Neuronal stem cell (in vitro differentiated cells): ENCODE results near the gene LRRC75B.

ENCODE experiments used
- DNase-seq: peaks from one replicate; pipeline ENCODE4 v3.0.0-alpha.2; 2013; ENCODE audit warnings: low spot score
- H2AFZ ChIP-seq: one replicate; pipeline ENCODE4 v1.6.1; 2013; ENCODE audit warnings: mild to moderate bottlenecking, low read length, inconsistent platforms
- H2AK5ac ChIP-seq: 2 replicates; pipeline ENCODE4 v1.6.1; 2013; ENCODE audit warnings: low read depth, mild to moderate bottlenecking, inconsistent platforms, low read length, moderate library complexity, mixed read lengths
- H2BK120ac ChIP-seq: 2 replicates; pipeline ENCODE4 v1.6.1; 2013; ENCODE audit warnings: low read depth, mild to moderate bottlenecking, inconsistent platforms, low read length, moderate library complexity, mixed read lengths
- H2BK12ac ChIP-seq: one replicate; pipeline ENCODE4 v1.6.1; 2013; ENCODE audit warnings: low read length, inconsistent platforms
- H2BK15ac ChIP-seq: 2 replicates; pipeline ENCODE4 v1.6.1; 2013; ENCODE audit warnings: mild to moderate bottlenecking, low read length, inconsistent platforms, mixed read lengths
- H2BK5ac ChIP-seq: one replicate; pipeline ENCODE4 v1.6.1; 2013; ENCODE audit warnings: inconsistent platforms, mild to moderate bottlenecking, low read length, moderate library complexity
- H3K14ac ChIP-seq: one replicate; pipeline ENCODE4 v1.6.1; 2013; ENCODE audit warnings: low read length, inconsistent platforms
- H3K18ac ChIP-seq: 2 replicates; pipeline ENCODE4 v1.6.1; 2013; ENCODE audit warnings: low read length, inconsistent platforms
- H3K23ac ChIP-seq: 2 replicates; pipeline ENCODE4 v1.6.1; 2013; ENCODE audit warnings: low read depth, mild to moderate bottlenecking, mixed read lengths, low read length, inconsistent platforms; ENCODE audit not compliant: poor library complexity
- H3K27ac ChIP-seq: replicated peaks from 3 replicates; pipeline ENCODE4 v1.5.1; 2013; ENCODE audit warnings: low read length, inconsistent platforms
- H3K27me3 ChIP-seq, 3 experiments: 2 replicates each; pipeline ENCODE4 v1.6.1; 2013; ENCODE audit warnings: low read length in 3 of 3, mild to moderate bottlenecking in 2 of 3, inconsistent platforms in 1 of 3, low read depth in 1 of 3, mixed read lengths in 1 of 3, moderate library complexity in 1 of 3; ENCODE audit not compliant: control insufficient read depth in 3 of 3, insufficient read depth in 3 of 3
- H3K36me3 ChIP-seq, 2 donors: replicated peaks in 1 of 2; 2 replicates each; pipeline ENCODE4 v1.6.1; 2013; ENCODE audit warnings: low read length in 2 of 2; ENCODE audit not compliant: control insufficient read depth in 2 of 2, insufficient read depth in 2 of 2
- H3K4ac ChIP-seq: 2 replicates; pipeline ENCODE4 v1.6.1; 2013; ENCODE audit warnings: inconsistent platforms, mild to moderate bottlenecking, low read length, moderate library complexity
- H3K4me1 ChIP-seq, 2 donors: 1 replicate in 1 of 2; 2 replicates in 1 of 2; pipeline ENCODE4 v1.6.1; 2013; ENCODE audit warnings: low read length in 2 of 2, low read depth in 1 of 2; ENCODE audit not compliant: control insufficient read depth in 2 of 2, insufficient read depth in 1 of 2
- H3K4me2 ChIP-seq: one replicate; pipeline ENCODE4 v1.6.1; 2013; ENCODE audit warnings: mild to moderate bottlenecking, low read length, inconsistent platforms; ENCODE audit not compliant: insufficient read depth, poor library complexity, severe bottlenecking
- H3K4me3 ChIP-seq, 2 donors: 2 replicates each; pipeline ENCODE4 v1.5.1; 2013; ENCODE audit warnings: low read length in 2 of 2, mild to moderate bottlenecking in 2 of 2, inconsistent platforms in 1 of 2, moderate library complexity in 1 of 2
- H3K79me1 ChIP-seq: one replicate; pipeline ENCODE4 v1.6.1; 2013; ENCODE audit warnings: low read depth, mild to moderate bottlenecking, inconsistent platforms, low read length, moderate library complexity
- H3K9ac ChIP-seq: one replicate; pipeline ENCODE4 v1.6.1; 2013; ENCODE audit warnings: mild to moderate bottlenecking, low read depth, low read length, inconsistent platforms; ENCODE audit not compliant: poor library complexity
- H3K9me3 ChIP-seq, 2 donors: replicated peaks in 1 of 2; 2 replicates each; pipeline versions ENCODE3 to v1.6.1; 2013; ENCODE audit warnings: low read length in 2 of 2, mild to moderate bottlenecking in 2 of 2, inconsistent platforms in 1 of 2, low read depth in 1 of 2, mixed read lengths in 1 of 2, moderate library complexity in 1 of 2; ENCODE audit not compliant: control insufficient read depth in 2 of 2, insufficient read depth in 1 of 2
- H4K8ac ChIP-seq: one replicate; pipeline ENCODE4 v1.6.1; 2013; ENCODE audit warnings: low read depth, mild to moderate bottlenecking, inconsistent platforms, low read length, moderate library complexity
- H4K91ac ChIP-seq: one replicate; pipeline ENCODE4 v1.6.1; 2013; ENCODE audit warnings: low read length, low read depth, mild to moderate bottlenecking, inconsistent platforms; ENCODE audit not compliant: poor library complexity
- whole genome bisulfite sequencing, 2 donors: extraction: QIAGEN DNeasy Blood & Tissue Kit; methylation state at CpG; one replicate each; pipeline ENCODE4 v1.1.7; 2013; ENCODE audit warnings: missing lambda C conversion rate in 2 of 2, mixed read lengths in 1 of 2; ENCODE audit not compliant: insufficient read length in 2 of 2, insufficient replicate concordance in 1 of 2; ENCODE audit errors: extremely low coverage in 2 of 2; 5-methylcytosine and 5-hydroxymethylcytosine counted together

Gene LRRC75B

GRCh38 chr22:24576778-24577177 lies 16.1 kb downstream of the LRRC75B start:
- Histone ChIP-seq H3K14ac (no peak overlapping the region), H3K4me3 (no peak overlapping the region), H3K79me1 (no peaks in the 10 kb centered on the region), H2BK15ac (no peak overlapping the region), H3K4ac (no peak overlapping the region), H3K9me3 (no peaks in the 10 kb centered on the region), H3K27ac (no peak overlapping the region), H3K27me3 (no peaks in the 10 kb centered on the region), H3K23ac (no peak overlapping the region), H2AFZ (no peak overlapping the region), H3K4me2 (no peak overlapping the region), H2BK120ac (no peak overlapping the region), H3K4me1 (no peaks in the 10 kb centered on the region), H3K9ac (no peak overlapping the region), H4K91ac (no peak overlapping the region), H3K36me3 (peaks cover 14 to 58% of the 10 kb centered on the region in 2 donors), H3K18ac (no peak overlapping the region), H2AK5ac (no peak overlapping the region), H2BK5ac (no peak overlapping the region), H4K8ac (no peak overlapping the region), H2BK12ac (no peak overlapping the region)
- no CpG with 5 or more reads among the region's 1 CpG for WGBS, 2 donors
- DNase-seq = no peak

- no peak overlapping the region for H3K9ac ChIP-seq
- no peak overlapping the region for H3K4ac ChIP-seq
- H2BK12ac ChIP-seq = no peak overlapping the region
- H3K18ac ChIP-seq = no peak overlapping the region
- no peak overlapping the region for H3K23ac ChIP-seq
- no peak overlapping the region for H3K14ac ChIP-seq
- H2BK120ac ChIP-seq = no peak overlapping the region
- no peak overlapping the region for H2BK15ac ChIP-seq
- peaks cover 11% of the 10 kb centered on the region for H3K79me1 ChIP-seq
- no peaks in the 10 kb centered on the region for H3K27me3 ChIP-seq
- H4K91ac ChIP-seq = no peak overlapping the region
- no peak overlapping the region for H3K4me2 ChIP-seq
- H2AK5ac ChIP-seq = no peak overlapping the region
- DNase-seq = no peak
- H2BK5ac ChIP-seq = no peak overlapping the region
- no peak overlapping the region for H3K27ac ChIP-seq
- H3K4me1 ChIP-seq = no peaks in the 10 kb centered on the region
- H4K8ac ChIP-seq = no peak overlapping the region
- no peak overlapping the region for H3K4me3 ChIP-seq
- no CpG with 5 or more reads among the region's 7 CpGs for WGBS, 2 donors
- no peak overlapping the region for H2AFZ ChIP-seq
- no peaks in the 10 kb centered on the region for H3K9me3 ChIP-seq
- peaks cover 32 to 87% of the 10 kb centered on the region in 2 donors for H3K36me3 ChIP-seq
Observed at GRCh38 chr22:24571266-24571665, 21.6 kb downstream of the LRRC75B start.

- Histone ChIP-seq H3K36me3 (peaks cover 32 to 93% of the 10 kb centered on the region in 2 donors), H2BK15ac (no peak overlapping the region), H3K4me1 (no peaks in the 10 kb centered on the region), H3K4ac (no peak overlapping the region), H3K9me3 (peaks cover 0 to 3% of the 10 kb centered on the region in 2 donors), H3K9ac (no peak overlapping the region), H3K23ac (no peak overlapping the region), H4K8ac (no peak overlapping the region), H3K27me3 (no peaks in the 10 kb centered on the region), H3K4me2 (no peak overlapping the region), H2BK12ac (no peak overlapping the region), H4K91ac (no peak overlapping the region), H2AK5ac (no peak overlapping the region), H2BK120ac (no peak overlapping the region), H3K14ac (no peak overlapping the region), H3K18ac (no peak overlapping the region), H3K79me1 (peaks cover 20% of the 10 kb centered on the region), H3K27ac (no peak overlapping the region), H2BK5ac (no peak overlapping the region), H3K4me3 (no peak overlapping the region), H2AFZ (no peak overlapping the region)
- DNase-seq = no peak
- WGBS, 2 donors = no CpG with 5 or more reads among the region's 10 CpGs
Observed at GRCh38 chr22:24567668-24568067, 25.2 kb downstream of the LRRC75B start.

GRCh38 chr22:24566899-24567511 lies 25.9 kb downstream of the LRRC75B start:
- Histone ChIP-seq H2AK5ac (no peak overlapping the region), H2AFZ (no peak overlapping the region), H4K91ac (no peak overlapping the region), H3K23ac (no peak overlapping the region), H3K27me3 (no peaks in the 10 kb centered on the region), H3K4me3 (no peak overlapping the region), H3K79me1 (peaks cover 20% of the 10 kb centered on the region), H3K36me3 (peaks cover 29 to 91% of the 10 kb centered on the region in 2 donors), H3K4me1 (no peaks in the 10 kb centered on the region), H3K4me2 (no peak overlapping the region), H3K9ac (no peak overlapping the region), H3K9me3 (peaks cover 0 to 3% of the 10 kb centered on the region in 2 donors), H2BK12ac (no peak overlapping the region), H3K27ac (no peak overlapping the region), H3K4ac (no peak overlapping the region), H3K14ac (no peak overlapping the region), H2BK5ac (no peak overlapping the region), H2BK120ac (no peak overlapping the region), H4K8ac (no peak overlapping the region), H2BK15ac (no peak overlapping the region), H3K18ac (no peak overlapping the region)
- WGBS, 2 donors = no CpG with 5 or more reads among the region's 8 CpGs
- DNase-seq = no peak
